ENCODE data around the gene WIPF2. TPM values are rescaled to one million over a fixed set of nuclear protein-coding genes. Genes with fewer than 3 reads are reported as not detected.
"Not testable (repeated sequence)": the region's sequence is repeated elsewhere in the genome, so short reads cannot be mapped to it uniquely, and the experiment has no call there.

The WIPF2 gene
- total RNA-seq, 1 experiment from 2014 or later: 4.6 TPM

- no peak for DNase-seq (ENCODE audit: low read depth)
These were observed 76.7 kb downstream of the WIPF2 start for GRCh38 chr17:40295488-40296436.

GRCh38 chr17:40297511-40297910 is 78.4 kb downstream of the WIPF2 start:
- DNase-seq (ENCODE audit: low read depth): no peak

GRCh38 chr17:40298726-40299125 is 79.6 kb downstream of the WIPF2 start:
- DNase-seq (ENCODE audit: low read depth): no peak

DNA sequence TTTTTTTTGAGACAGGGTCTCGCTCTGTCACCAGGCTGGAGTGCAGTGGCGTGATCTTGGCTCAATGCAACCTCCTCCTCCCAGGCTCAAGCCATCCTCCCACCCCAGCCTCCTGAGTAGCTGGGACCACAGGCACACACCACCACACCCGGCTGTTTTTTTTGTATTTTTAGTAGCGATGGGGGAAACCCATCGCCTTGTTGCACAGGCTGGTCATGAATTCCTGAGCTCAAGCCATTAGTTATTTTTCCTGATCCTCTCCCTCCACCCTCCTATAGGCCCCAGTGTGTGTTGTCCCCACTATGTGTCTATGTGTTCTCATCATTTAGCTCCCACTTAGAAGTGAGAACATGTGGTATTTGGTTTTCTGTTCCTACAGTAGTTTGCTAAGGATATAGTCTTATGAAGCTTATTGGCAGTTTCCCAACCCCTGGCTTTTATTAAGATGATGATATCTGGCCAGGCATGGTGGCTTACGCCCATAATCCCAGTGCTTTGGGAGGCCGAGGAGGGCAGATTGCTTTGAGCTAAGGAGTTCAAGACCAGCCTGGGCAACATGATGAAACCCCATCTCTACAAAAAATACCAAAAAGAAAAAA is 80.2 kb downstream of the WIPF2 start:
- DNase-seq (ENCODE audit: low read depth): not testable (repeated sequence)

DNA sequence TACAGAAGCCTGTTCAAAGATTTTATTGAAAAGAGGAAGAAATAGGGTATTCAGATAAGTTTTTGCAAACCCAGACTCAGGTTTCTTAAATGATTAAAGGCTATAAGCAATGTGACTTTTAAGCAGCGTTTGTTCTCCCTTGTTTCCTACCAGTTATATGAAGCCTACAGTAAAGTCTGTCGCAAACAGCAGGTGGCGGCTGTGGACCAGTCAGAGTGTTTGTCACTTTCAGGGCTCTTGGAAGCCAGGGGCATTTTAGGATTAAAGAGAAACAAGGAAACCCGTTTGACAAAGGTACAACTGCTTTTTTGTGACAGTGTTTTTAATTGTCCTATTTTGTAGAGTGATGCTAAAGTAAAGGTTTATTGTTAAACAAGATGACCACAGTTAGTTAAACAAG is 82.2 kb downstream of the WIPF2 start:
- DNase-seq (ENCODE audit: low read depth): no peak

GRCh38 chr17:40303009-40303657 is 84.0 kb downstream of the WIPF2 start:
- peak; percentile 86 for DNase-seq (ENCODE audit: low read depth)

DNA sequence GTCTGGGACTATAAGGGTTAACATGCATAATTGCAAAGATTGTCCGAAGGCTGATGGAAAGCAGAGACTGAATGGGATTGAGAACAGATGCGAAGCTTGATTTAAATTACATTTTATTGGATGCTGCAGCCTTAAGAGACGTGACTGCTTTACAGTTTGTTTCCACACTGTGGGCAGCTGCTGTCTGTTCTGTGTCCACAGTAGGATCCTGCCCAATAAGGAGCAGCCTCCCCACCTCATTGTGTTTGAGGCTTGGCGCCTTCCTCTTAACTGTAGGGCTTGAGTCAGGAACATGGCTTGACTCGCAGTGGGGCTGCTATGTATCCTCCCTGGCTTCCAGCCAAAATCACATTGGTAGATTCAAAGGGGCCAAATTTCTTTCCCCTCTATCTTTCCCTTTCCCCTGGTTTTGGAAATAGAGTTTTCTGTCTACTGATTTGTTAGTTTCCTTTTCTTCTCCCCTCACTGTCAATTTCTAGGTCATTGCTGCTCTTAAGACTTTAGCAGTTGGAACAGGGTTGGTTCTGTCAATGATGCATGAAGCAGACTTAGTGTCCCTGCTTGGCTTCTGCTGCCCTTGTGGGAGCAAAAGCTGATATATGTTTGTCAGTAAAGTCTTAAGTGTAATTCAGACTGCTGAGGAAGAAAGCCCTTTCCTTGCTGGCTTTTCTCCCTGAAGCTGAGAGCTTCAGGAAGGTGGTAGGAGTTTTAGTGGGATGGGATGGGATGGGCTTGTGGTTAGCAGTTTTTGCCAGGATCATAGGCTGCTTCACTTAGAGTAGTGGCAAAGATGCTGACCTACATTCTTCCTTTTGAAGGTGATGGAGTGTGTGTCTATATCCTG is 84.8 kb downstream of the WIPF2 start:
- peak; percentile 85 for DNase-seq (ENCODE audit: low read depth)

DNA sequence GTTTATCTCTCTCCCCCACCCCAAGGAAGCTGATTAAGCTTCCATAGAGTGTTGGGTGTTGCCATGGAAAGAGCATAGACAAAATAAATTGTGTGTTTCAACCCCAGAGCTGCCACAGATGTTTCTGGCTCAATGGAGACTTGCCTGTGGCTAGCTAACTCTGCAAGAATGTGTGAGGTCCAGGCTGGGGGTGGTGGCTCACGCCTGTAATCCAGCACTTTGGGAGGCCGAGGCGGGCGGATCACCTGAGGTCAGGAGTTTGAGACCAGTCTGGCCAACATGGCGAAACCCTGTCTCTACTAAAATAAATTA is 85.4 kb downstream of the WIPF2 start:
- peak; percentile 65 for DNase-seq (ENCODE audit: low read depth)

DNA sequence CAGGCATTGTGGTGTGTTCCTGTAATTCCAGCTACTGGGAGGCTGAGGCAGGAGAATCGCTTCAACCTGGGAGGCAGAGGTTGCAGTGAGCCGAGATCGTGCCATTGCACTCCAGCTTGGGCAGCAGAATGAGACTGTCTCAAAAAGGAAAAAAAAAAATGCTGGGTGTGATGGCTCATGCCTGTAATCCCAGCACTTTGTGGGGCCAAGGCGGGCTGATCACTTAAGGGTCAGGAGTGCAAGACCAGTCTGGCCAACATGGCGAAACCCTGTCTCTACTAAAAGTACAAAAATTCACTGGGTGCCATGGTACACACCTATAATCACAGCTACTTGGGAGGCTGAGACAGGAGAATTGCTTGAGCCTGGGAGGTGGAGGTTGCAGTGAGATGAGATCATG is 85.8 kb downstream of the WIPF2 start:
- not testable (repeated sequence) for DNase-seq (ENCODE audit: low read depth)

- no peak for DNase-seq (ENCODE audit: low read depth)
These were observed 87.3 kb downstream of the WIPF2 start for GRCh38 chr17:40306395-40306794.

DNA sequence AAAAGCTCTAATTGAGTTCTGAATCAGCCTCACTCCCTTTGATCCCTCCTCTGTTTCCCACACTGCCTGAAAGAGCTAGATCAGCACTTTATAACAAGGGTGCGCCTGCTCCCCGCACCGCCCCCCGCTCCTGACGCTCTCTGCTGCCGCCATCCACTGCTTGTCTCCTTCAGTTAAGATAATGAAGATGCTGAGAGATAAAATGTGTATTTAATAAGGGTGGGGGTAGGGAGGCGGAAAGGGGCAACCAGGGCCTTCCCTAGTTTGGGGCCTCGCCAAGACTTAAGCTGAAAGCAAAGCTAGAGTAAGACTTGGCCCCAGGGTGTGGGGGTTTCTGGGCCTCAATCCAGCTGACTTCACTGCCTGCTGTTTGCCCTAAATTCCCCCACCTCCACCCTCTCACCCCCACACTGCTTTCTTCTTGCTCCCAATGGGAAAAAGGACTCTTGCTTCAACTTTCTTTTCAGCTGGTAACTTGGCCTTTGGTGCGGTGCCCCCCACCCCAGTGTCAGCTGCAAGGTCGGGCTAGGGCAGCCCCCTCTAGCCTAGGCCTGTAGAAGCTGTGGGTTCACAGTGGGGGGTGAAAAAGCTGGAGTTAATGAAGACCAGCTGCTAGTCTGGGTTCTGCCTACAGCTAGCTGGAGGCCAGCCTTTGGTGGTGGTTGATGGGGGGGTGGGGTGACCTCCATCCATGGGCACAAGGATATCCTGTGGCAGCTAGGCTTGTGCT is 88.1 kb downstream of the WIPF2 start:
- no peak for DNase-seq (ENCODE audit: low read depth)

- DNase-seq (ENCODE audit: low read depth): no peak
These were observed 88.7 kb downstream of the WIPF2 start for GRCh38 chr17:40307740-40308239.

DNA sequence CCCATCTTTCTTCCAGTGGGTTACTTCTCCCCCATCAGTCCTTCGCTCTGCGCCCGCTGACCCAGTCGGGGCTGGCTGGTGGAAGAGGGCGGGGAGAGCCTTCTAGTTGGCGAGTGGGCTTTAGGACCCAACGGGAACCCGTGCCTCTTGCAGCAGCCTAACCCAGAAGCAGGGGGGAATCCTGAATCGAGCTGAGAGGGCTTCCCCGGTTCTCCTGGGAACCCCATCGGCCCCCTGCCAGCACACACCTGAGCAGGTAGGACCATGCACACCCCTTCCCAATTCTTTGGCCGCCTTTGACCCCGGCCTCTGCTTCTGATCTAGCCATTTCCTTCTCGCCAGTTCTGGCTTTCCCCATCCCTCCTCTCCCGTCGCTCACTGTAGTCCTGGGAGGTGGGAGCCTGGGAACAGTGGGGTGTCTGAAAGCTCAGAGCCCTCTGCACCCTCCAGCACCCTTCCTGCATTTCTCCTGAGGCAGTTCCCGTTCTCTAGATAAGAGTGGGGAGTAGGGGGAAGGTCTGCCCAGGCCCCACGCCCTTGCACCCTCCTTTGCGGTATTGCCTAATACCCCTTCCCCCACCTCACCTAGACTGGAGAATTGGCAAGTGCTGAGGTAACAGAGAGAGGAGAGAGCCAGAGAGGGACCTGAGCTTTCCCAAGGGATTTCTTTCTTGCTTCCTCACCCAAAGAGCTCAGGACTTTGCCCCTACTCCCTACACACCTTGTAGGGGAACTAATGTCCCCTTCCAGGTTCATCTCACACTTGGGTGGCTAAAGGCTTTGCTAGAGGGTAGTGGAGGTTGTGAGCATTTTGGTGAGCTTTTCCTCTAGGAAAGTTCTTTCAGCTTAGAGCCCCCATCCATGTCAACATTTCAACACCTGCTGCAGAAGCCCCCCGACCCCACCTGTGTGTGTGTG is 90.2 kb downstream of the WIPF2 start, which contains the start of gene RARA:
Gene RARA, plus strand, starts transcription at position 150 of the 918 bp plus-strand sequence. CDS start 22,039 bp downstream, outside the sequence.
- no peak for DNase-seq (ENCODE audit: low read depth)

GRCh38 chr17:40309949-40310510 is 90.9 kb downstream of the WIPF2 start:
- no peak for DNase-seq (ENCODE audit: low read depth)

GRCh38 chr17:40310882-40311391 is 91.8 kb downstream of the WIPF2 start:
- DNase-seq (ENCODE audit: low read depth): no peak

DNA sequence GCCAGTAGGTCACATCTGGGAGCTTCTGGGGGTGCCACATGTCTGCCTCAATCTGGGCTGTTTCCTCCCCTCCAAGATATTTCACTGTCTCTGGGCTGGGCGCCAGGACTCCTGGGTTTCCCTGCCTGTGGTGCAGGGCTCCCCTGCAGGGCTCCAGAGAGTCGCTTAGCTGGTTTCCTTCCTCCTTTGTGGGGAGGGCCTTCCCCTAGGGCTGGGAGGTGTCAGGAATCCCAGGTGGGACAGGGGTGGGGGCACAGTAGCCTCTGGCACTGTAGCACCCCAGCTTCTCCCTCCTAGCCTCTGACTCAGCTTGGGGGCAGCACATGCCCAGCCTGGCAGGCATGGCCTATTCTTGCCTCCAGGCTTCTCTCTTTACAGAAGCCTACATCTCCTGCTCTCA is 92.5 kb downstream of the WIPF2 start:
- peak; percentile 75 for DNase-seq (ENCODE audit: low read depth)

- DNase-seq (ENCODE audit: low read depth): peak; percentile 80
These were observed 93.1 kb downstream of the WIPF2 start for GRCh38 chr17:40312131-40312731.

DNA sequence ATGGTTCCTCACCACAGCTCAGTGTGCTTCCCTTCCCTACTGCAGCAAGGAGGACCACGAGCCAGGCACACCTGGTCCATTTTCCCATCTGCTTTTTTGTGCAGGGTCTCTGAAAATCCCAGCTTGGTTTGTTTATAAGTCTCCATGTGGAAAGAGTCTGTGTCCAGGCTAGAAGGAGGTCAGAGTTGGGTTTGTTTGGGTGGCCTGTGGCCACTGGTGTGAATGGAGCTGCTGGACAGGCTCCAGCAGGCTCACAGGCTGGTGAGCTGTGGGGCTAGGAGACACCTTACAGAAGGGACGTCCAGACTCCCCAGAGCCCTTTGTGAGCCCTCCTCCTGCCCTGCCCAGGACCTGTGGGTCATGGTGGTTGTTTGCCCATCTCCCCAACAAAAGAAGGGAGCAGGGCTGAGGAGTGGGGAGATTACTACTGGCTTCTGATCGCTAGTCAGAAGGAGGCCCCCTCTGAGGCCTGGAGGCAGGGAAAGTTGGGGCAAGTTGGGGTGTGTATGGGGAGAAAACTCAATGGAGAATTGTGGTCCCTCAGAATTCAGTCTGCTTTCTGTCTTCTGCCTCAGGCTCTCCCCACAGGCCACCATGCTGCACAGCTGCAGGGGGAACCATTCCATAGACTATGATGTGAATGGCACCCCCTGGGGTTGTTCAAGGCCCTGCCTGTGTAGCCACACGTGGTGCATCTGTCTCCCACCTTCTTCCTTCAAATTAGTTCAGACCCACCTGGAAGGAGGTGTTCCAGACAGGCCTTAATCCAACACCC is 94.0 kb downstream of the WIPF2 start:
- no peak for DNase-seq (ENCODE audit: low read depth)
